Dedifferentiated amniotic fluid mesenchymal stem cell (primary cell): ENCODE results near the gene COX6B1.
A peak's percentile ranks its signal among the peaks of the same experiment; 100 is the strongest.
"Not testable (repeated sequence)": the region's sequence is repeated elsewhere in the genome, so short reads cannot be mapped to it uniquely, and the experiment has no call there.

Source experiments
- DNase-seq: peaks from one replicate; pipeline ENCODE4 v3.0.0-alpha.2; 2016; ENCODE audit errors: extremely low spot score

COX6B1 gene

GRCh38 chr19:35633727-35634440, 14.2 kb upstream of the COX6B1 start:
- DNase-seq: no peak

GRCh38 chr19:35636651-35637050, 11.5 kb upstream of the COX6B1 start:
- no peak for DNase-seq

GRCh38 chr19:35637165-35637564, 11.0 kb upstream of the COX6B1 start:
- no peak for DNase-seq

- DNase-seq: no peak
These were observed 8.8 kb upstream of the COX6B1 start for GRCh38 chr19:35639321-35639639.

DNA sequence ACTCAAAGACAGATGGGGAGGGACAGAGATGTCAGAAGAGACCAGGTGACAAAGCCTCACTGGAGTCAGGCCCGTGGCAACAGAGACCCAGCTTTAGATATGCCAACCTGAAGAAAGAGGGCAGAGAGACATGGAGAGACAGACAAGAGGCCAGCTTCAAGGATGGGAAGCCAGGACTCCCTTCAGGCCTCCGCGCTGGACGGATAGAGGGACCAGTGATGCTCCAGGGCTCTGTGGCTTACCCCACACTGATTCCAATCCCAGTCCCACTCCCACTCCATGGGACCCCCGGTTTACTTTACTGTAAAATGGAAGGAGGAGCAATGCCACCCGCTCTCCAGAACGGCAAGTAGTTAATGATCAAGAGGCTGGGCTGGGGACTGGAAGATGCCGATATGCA, 8.3 kb upstream of the COX6B1 start:
- DNase-seq: no peak

DNA sequence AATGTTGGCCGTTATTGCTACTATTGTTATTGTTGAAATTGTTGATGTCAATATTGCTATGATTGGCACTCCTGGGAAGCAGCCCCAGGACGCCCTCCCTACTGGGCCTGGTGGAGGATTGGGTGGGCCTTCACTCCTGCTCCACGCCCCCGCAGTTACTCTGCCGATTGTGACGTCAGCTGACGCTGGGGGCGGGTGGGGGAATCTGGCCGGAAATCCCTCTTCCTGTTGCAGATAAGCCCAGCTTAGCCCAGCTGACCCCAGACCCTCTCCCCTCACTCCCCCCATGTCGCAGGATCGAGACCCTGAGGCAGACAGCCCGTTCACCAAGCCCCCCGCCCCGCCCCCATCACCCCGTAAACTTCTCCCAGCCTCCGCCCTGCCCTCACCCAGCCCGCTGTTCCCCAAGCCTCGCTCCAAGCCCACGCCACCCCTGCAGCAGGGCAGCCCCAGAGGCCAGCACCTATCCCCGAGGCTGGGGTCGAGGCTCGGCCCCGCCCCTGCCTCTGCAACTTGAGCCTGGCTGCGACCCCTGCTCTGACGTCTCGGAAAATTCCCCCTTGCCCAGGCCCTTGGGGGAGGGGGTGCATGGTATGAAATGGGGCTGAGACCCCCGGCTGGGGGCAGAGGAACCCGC, 6.5 kb upstream of the COX6B1 start, which contains the start of gene ETV2:
TSS of gene ETV2 (plus strand) at position 231 of the 637 bp plus-strand sequence. CDS start 716 bp downstream, outside the sequence.
- DNase-seq: no peak

- DNase-seq: no peak
These were observed 5.8 kb upstream of the COX6B1 start for GRCh38 chr19:35642312-35642711.

- no peak for DNase-seq
These were observed 5.3 kb upstream of the COX6B1 start for GRCh38 chr19:35642798-35643254.

- DNase-seq: peak; percentile 25
These were observed 4.6 kb upstream of the COX6B1 start for GRCh38 chr19:35643255-35644205.

- DNase-seq: peak; percentile 74
These were observed 3.7 kb upstream of the COX6B1 start for GRCh38 chr19:35644206-35644986.

- DNase-seq: no peak
These were observed 3.0 kb upstream of the COX6B1 start for GRCh38 chr19:35644987-35645679.

GRCh38 chr19:35645680-35646511, 2.2 kb upstream of the COX6B1 start:
- no peak for DNase-seq

DNA sequence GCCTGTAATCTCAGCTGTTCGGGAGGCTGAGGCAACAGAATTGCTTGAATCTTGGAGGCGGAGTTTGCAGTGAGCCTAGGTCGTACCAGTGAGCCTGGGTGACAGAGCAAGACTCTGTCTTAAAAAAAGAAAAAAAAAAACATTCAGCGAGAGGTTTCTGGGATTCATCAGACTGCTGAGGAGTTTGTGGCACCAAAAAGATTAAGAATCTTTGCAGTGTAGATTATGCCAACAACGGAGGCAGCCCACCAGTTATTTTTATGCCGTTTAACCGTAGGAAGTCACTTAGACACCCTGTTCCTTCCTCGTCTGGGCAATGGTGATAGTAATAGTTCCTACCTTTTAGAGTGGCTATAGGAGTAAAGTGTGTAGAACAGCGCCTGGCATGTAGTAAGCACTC, 2.5 kb downstream of the COX6B1 start:
- DNase-seq: no peak

GRCh38 chr19:35654828-35655227, 6.7 kb downstream of the COX6B1 start:
- DNase-seq: not testable (repeated sequence)

- DNase-seq: no peak
These were observed 7.5 kb downstream of the COX6B1 start for GRCh38 chr19:35655600-35655999.

DNA sequence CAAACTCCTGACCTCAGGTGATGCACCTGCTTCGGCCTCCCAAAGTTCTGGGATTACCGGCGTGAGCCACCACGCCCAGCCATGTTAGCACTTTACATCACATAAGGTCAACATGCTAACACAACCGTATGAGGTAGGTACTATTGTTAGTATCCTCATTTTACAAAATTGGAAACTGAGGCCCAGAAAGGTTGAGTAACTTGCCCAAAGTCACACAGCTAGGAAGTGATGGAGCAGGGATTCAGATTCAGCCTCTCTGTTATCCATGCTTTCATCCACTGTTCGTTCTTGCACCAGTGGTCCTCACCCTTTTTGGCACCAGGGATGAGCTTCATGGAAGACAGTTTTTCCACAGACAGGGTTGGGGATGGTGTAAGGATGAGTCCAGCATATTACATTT, 8.6 kb downstream of the COX6B1 start:
- no peak for DNase-seq

DNA sequence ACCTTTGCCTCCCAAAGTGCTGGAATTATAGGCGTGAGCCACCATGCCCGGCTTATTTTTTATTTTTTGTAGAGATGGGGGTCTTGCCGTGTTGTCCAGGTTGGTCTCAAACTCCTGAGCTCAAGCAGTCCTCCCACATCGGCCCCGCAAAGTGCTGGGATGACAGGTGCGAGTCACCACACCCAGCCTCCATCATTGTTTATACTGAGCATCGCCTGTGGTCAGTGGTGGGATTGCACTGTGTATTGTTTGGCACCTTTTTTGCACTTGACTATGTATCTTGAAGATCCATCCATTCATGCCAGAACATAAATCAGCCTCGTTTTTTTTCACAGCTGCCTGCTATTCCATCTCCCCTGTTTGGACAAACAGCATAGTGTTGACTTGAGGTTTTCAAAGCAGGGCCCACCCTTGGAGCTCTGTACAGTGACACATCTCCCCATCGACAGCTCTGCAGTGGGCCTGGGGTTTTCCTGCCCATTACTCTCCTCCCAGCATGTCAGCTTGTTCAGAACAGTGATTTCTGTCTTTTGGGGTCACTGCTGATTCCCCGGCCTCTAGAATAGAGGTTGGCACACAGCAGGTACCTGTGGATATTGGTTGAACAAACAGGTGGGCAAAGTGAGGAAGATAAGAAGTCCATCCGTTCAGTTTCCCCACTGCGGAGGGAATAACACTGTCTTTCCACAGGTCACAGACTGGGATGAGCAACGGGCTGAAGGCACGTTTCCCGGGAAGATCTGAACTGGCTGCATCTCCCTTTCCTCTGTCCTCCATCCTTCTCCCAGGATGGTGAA, 10.0 kb downstream of the COX6B1 start:
- DNase-seq: no peak

DNA sequence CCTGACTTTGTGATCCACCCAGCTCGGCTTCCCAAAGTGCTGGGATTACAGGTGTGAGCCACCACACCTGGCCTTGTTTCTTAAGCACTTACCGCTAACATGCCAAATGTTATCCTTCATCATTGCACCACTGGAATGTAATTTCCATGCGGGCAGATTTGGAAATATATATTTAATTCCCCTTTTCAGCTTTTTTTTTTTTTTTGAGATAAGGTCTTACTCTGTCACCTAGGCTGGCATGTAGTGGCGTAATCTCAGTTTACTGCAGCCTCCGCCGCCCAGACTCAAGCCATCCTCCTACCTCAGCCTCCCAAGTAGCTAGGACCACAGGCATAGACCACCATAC, 13.8 kb downstream of the COX6B1 start:
- no peak for DNase-seq

- no peak for DNase-seq
These were observed 15.9 kb downstream of the COX6B1 start for GRCh38 chr19:35663981-35664380.
